ENCODE data around the gene H6PD.

Gene H6PD

DNA sequence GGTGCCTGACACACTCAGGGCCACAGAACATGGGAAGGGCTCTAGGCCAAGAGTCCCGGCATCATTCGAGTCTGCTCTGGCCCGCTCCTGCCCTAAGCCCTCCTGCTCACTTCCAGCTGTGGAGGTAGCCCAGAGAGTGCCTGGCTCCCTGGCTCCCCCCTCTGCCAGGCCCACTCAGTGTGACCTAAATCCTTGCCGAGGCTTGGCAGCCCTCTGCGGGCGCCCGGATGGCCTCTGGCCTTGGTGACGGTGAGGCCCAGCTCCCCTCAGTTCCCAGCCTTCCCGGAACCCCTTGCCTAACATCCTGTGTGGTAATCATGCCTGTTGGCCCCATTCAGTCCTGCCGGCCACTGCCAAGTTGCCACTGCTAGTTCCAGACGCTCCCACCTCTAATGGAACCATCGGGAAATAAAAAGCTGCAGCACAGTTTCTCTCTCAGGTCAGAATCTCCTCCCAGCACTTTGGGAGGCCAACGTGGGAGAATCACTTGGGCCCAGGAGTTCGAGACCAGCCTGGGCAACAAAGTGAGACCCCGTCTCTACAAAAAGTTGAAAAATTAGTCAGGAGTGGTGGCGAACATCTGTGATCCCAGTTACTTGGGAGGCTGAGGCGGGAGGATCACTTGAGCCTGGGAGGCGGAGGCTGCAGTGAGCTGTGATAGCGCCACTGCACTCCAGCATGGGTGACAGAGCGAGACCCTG lies 1.2 kb upstream of the H6PD start:
- TF ChIP-seq, protein P1, sequence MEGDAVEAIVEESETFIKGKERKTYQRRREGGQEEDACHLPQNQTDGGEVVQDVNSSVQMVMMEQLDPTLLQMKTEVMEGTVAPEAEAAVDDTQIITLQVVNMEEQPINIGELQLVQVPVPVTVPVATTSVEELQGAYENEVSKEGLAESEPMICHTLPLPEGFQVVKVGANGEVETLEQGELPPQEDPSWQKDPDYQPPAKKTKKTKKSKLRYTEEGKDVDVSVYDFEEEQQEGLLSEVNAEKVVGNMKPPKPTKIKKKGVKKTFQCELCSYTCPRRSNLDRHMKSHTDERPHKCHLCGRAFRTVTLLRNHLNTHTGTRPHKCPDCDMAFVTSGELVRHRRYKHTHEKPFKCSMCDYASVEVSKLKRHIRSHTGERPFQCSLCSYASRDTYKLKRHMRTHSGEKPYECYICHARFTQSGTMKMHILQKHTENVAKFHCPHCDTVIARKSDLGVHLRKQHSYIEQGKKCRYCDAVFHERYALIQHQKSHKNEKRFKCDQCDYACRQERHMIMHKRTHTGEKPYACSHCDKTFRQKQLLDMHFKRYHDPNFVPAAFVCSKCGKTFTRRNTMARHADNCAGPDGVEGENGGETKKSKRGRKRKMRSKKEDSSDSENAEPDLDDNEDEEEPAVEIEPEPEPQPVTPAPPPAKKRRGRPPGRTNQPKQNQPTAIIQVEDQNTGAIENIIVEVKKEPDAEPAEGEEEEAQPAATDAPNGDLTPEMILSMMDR (IDR thresholded peaks at IDR 0.05; ENCODE audit: insufficient read depth, low read length, poor library complexity, severe bottlenecking), result no peak
- no peak for TF ChIP-seq EZH2phosphoT487 (conservative IDR thresholded peaks at IDR 0.05; ENCODE audit: low read length)
- H3K9ac ChIP-seq (ENCODE audit: low read length), result no peak overlapping the region
- H4K20me1 ChIP-seq (ENCODE audit: low read depth, low read length), result no peaks in the 10 kb centered on the region
- no peak overlapping the region for H2AFZ ChIP-seq (ENCODE audit: low read depth, low read length, severe bottlenecking)
- H3K9me2 ChIP-seq (replicated peaks; ENCODE audit: insufficient read depth, low read length), result no peaks in the 10 kb centered on the region
- H3F3A ChIP-seq (ENCODE audit: insufficient read depth), result no peaks in the 10 kb centered on the region; the same call in 1 of the 2 replicates
- H3K4me3 ChIP-seq (ENCODE audit: insufficient read depth, low read length, poor library complexity, severe bottlenecking), result no peak overlapping the region
- no peaks in the 10 kb centered on the region for H3K9me3 ChIP-seq (ENCODE audit: insufficient read depth, low read length)
- no peaks in the 10 kb centered on the region for H3K79me2 ChIP-seq (ENCODE audit: insufficient read depth, low read length)
- no peaks in the 10 kb centered on the region for H3K27me3 ChIP-seq (ENCODE audit: low read length)
- no peak overlapping the region for H3K27ac ChIP-seq (ENCODE audit: low read depth, low read length)
- H3K36me3 ChIP-seq (ENCODE audit: low read length), result no peaks in the 10 kb centered on the region
- no peak overlapping the region for H3K4me2 ChIP-seq (ENCODE audit: low read depth, low read length, poor library complexity, severe bottlenecking)

GRCh38 chr1:9233942-9234222 lies 692 bp upstream of the H6PD start:
- Histone ChIP-seq H3K36me3 (ENCODE audit: low read length) (no peaks in the 10 kb centered on the region), H3K9me2 (replicated peaks; ENCODE audit: insufficient read depth, low read length) (no peaks in the 10 kb centered on the region), H3F3A (ENCODE audit: insufficient read depth) (no peaks in the 10 kb centered on the region; the same call in 1 of the 2 replicates), H3K9me3 (ENCODE audit: insufficient read depth, low read length) (no peaks in the 10 kb centered on the region), H3K4me2 (ENCODE audit: low read depth, low read length, poor library complexity, severe bottlenecking) (peak overlapping the region; percentile 61), H3K9ac (ENCODE audit: low read length) (peak overlapping the region; percentile 96), H3K79me2 (ENCODE audit: insufficient read depth, low read length) (no peaks in the 10 kb centered on the region), H3K27me3 (ENCODE audit: low read length) (no peaks in the 10 kb centered on the region), H3K4me3 (ENCODE audit: insufficient read depth, low read length, poor library complexity, severe bottlenecking) (peak overlapping the region; percentile 50), H2AFZ (ENCODE audit: low read depth, low read length, severe bottlenecking) (peak overlapping the region; percentile 87), H4K20me1 (ENCODE audit: low read depth, low read length) (no peaks in the 10 kb centered on the region), H3K27ac (ENCODE audit: low read depth, low read length) (no peak overlapping the region)
- no peak for TF ChIP-seq EZH2phosphoT487 (conservative IDR thresholded peaks at IDR 0.05; ENCODE audit: low read length)
- TF ChIP-seq, protein P1 (IDR thresholded peaks at IDR 0.05; ENCODE audit: insufficient read depth, low read length, poor library complexity, severe bottlenecking), result no peak

- H3K27me3 ChIP-seq (ENCODE audit: low read length), result no peaks in the 10 kb centered on the region
- no peak for TF ChIP-seq EZH2phosphoT487 (conservative IDR thresholded peaks at IDR 0.05; ENCODE audit: low read length)
- TF ChIP-seq, protein P1 (IDR thresholded peaks at IDR 0.05; ENCODE audit: insufficient read depth, low read length, poor library complexity, severe bottlenecking), result no peak
- no peaks in the 10 kb centered on the region for H3K9me3 ChIP-seq (ENCODE audit: insufficient read depth, low read length)
- peak overlapping the region; percentile 94 for H2AFZ ChIP-seq (ENCODE audit: low read depth, low read length, severe bottlenecking)
- H4K20me1 ChIP-seq (ENCODE audit: low read depth, low read length), result no peaks in the 10 kb centered on the region
- H3K27ac ChIP-seq (ENCODE audit: low read depth, low read length), result peak overlapping the region; percentile 50
- peak overlapping the region; percentile 96 for H3K9ac ChIP-seq (ENCODE audit: low read length)
- no peaks in the 10 kb centered on the region for H3K9me2 ChIP-seq (replicated peaks; ENCODE audit: insufficient read depth, low read length)
- H3K79me2 ChIP-seq (ENCODE audit: insufficient read depth, low read length), result no peaks in the 10 kb centered on the region
- H3F3A ChIP-seq (ENCODE audit: insufficient read depth), result no peaks in the 10 kb centered on the region; the same call in 1 of the 2 replicates
- no peaks in the 10 kb centered on the region for H3K36me3 ChIP-seq (ENCODE audit: low read length)
- H3K4me3 ChIP-seq (ENCODE audit: insufficient read depth, low read length, poor library complexity, severe bottlenecking), result peak overlapping the region; percentile 93
- H3K4me2 ChIP-seq (ENCODE audit: low read depth, low read length, poor library complexity, severe bottlenecking), result peak overlapping the region; percentile 99
Observed at GRCh38 chr1:9235096-9235459, 504 bp downstream of the H6PD start.
